ENCODE results near the gene LSM10. TPM values are rescaled to one million over a fixed set of nuclear protein-coding genes. Genes with fewer than 3 reads are reported as not detected.
A peak's percentile ranks its signal among the peaks of the same experiment; 100 is the strongest.

Gene LSM10
- total RNA-seq, 1 donor from 2014 or later, result 57.0 TPM

DNA sequence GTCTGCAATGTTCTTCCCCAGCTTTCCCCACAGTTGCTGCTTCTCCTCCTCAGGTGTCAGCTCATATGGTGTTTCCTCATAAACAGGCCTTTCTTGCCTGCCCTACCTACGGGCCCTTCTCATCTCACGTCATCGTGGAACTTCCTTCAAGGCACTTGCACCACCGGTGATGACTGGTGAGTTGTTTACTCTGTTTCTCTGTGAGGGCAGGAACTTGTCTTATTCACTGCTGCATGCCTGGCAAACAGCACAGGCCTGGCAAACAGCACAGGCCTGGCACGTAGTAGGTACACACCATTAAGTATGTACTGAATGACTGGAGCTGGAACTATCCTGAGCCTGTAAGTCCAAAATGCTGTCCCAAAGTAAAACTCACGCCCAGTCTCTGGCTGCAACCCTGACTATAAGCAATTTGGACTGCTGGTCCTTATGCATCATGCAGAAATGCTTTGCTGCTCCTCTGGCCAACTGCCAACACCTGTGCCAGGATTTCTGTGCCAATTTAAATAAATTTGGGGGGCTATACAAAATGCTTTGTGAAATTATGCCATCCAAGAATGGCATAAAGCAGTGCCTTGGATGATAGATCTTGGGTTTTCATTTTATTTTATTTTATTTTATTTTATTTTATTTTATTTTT lies 37.7 kb downstream of the LSM10 start:
- ATAC-seq (ENCODE audit: poor library complexity) (no peak), DNase-seq (no peak)
- intact Hi-C loops (cut with DNase I), result no loop called here

DNA sequence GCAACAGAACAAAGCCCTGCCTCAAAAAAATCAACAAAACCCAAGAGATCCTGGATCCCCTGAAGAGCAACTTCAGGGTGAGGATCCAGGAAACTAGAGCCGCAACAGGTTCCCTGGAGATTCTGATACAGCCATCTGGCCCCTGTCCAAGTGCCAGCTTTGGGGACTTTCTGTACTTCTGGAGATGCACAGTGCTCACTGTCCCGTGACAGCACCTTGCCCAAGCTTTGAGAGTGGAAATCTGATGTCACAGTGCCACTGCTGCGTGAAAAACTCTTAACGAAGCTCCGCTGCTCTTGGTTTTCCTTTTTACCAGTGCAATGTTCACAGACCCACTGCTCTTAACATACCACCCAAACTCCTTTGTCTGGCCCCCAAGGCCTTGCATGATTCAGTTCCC lies 38.3 kb downstream of the LSM10 start:
- intact Hi-C loops (cut with DNase I), result no loop called here
- DNase-seq, result no peak
- ATAC-seq (ENCODE audit: poor library complexity), result no peak

DNA sequence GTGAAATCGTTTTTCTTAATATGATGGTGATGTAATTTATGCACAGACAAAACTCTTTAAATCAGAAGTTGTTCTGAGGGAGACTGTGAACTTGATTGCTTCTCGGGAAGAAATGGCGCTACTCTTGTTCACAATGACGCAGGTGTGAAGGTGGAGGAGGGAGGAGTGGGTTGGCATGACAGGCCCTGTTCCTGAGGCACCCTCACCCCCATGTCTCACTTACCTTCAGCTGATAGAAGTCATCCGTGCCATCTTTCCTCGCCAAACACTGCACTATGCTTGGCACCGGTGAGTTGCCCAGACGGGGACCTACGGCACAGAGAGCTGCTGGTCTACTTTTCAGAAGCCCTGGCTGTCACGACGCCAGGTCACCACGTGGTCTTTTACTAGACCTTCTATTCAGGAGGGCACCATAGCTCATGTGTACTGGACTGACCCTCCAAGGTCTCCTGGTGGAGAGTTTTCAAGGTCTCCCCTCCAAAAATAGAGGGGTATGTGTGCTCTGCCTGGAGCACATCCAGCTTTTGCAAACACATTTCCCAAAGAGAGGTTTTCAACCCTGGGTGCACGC lies 39.1 kb downstream of the LSM10 start:
- no peak for ATAC-seq (ENCODE audit: poor library complexity)
- DNase-seq, result no peak
- intact Hi-C loops (cut with DNase I), result no loop called here

DNA sequence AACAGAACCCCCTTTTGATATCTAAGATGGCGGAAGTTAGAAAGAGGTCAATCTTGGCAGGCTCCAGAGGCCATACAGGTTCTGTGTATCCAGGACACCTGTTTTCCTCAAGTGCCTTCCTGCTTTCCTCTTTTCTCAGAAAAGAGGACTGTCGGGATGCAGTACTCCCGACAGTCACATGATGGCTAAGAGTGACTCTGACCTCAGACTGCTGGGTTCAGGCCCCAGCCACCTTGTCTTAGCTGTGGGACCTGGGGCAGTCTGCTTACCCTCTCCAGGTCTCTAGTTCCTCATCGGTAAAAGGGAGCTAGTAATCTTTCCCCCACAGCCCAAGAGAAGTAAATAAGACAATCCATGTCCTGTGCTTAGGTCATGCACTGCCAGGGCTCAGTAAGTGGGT lies 41.9 kb downstream of the LSM10 start:
- DNase-seq (no peak), ATAC-seq (ENCODE audit: poor library complexity) (no peak)
- intact Hi-C loops (cut with DNase I), result no loop called here

DNA sequence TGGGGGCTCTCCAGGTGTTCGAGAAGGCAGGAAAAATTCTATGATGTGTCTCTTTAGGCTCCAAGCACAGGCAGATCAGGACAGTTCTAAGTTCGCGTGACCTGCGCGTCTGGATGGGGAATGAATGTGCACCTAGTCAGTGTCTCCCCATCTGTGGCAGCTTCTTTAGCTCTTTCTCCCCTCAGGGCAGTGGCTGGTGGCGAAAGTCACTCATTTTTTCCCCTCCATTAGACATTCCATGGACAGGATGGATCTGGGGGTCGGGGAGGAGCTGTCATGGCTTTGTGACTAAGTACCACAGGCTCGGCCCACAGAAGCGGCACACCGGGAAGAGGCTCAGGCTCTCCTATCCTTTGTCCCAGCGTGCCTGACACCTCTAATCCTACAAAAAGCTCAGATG lies 43.2 kb downstream of the LSM10 start:
- ATAC-seq (ENCODE audit: poor library complexity) (no peak), DNase-seq (no peak)
- intact Hi-C loops (cut with DNase I), result no loop called here

DNA sequence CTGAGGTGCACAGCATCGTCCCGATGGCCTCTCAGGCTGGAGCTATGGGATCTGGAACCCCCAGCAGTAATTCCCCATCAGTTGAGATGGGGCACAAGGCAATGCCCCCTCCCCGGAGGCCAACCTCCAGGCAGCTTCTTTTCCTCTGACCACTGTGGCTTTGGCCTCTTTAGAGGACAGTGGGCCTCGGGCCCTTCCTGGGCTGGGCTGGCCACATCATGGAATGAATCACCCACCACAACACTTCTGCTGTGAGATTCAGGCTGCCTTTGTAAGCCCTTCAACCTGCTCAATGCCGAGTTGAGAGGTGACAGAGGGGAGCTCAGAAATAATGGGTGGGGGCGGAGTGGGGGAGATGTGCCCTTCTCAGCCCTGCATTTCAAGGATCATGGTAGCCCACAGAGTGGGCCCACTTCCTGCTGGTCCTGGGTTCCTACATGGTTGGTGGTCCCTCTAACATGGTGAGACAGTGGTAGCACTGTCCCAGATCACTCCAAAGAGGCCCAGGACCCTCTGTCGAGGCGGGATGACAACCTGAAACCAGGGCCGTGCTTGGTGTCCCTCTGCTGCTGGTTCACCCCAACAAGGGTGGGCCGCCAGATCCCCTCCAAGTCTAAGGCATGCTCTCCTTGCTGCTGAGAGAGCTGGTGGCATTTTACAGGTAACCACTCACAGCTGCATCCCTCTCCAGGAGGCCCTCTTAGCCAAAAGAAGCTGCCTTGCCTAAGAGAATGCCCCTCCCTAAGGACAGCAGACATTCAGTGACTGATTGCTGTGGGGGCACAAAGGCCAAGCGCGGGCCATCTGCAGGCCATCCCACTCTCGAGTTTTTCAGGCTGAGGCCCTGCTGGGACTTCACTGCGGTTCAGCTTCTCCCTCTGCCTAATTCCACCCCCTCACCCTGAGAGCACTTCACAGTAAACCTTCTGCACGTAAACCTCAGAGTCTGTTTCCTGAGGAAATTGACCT lies 44.5 kb downstream of the LSM10 start:
- DNase-seq (no peak), ATAC-seq (ENCODE audit: poor library complexity) (no peak)
- intact Hi-C loops (cut with DNase I), result no loop called here

DNA sequence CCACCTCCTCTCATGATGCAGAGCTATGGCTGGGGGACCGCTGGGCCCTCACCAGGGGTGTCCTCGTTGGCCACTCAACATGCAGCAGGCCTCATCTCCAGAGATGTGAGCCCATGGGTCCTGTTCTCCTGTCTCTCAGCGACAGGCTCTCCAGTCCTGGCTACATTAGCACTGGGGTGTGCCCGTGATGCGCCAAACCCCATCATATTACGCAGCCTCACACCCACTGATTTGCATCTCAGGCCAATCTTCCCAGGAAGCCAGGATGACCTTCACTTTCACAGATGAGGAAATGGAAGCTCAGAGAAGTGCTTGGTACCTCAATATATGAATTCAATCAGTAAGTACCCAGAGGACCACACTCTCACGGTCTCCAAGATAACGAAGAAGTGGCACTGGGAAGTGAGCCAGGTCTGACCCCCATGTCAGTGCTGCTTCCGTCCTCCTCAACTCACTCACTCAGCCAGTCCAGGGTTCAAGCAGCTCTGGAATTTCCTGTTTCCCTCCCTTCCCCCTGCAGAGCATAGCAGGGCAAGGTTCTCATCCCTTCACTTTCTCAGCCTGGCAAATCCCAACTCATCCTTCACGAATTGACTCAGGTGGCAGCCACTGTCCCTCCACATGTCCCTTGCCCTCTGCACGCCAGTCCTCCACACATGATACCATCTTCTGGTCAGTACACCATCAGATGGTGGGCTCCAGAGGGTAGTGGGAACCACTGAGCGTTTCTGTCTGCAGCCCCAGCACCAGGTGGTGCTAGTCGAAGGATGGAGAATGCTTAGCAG lies 45.4 kb downstream of the LSM10 start:
- ATAC-seq (ENCODE audit: poor library complexity) (no peak), DNase-seq (no peak)
- intact Hi-C loops (cut with DNase I), result no loop called here

DNA sequence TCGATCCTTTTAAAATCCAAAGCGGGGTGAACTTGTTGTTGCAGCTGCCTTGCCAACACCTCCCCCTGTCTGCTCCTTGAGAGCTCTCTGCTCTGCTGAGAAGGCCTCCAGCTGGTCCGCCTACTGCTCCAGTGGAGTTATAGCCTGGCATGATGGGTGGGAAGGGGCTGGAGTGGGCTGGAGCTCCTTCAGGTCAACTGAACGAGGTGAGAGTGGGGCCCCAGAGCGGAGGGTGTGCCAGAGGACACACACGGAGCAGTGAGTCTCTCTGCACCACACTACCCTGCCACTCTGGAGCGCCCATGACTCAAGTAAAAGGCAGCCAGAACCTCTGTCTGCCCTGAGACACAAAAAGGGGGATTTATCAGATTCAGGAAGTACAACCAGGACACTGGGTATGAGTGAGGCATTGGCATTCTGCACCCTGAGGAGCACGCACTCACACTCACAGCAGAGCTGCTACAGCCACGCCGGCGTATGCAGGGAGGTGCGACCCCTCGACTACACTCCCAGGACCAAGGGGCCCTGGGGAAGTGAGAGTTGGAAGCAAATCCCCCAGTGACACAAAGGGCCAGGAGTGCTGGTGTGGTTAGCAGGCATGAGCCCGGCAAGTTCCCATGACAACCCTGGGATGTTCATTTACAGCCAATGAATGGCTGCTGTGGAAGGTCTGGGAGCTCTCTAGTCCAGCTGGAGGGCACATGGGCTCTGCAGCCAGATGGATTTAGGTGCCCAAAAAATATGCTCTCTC lies 46.3 kb downstream of the LSM10 start:
- no peak for DNase-seq
- ATAC-seq (ENCODE audit: poor library complexity), result no peak

DNA sequence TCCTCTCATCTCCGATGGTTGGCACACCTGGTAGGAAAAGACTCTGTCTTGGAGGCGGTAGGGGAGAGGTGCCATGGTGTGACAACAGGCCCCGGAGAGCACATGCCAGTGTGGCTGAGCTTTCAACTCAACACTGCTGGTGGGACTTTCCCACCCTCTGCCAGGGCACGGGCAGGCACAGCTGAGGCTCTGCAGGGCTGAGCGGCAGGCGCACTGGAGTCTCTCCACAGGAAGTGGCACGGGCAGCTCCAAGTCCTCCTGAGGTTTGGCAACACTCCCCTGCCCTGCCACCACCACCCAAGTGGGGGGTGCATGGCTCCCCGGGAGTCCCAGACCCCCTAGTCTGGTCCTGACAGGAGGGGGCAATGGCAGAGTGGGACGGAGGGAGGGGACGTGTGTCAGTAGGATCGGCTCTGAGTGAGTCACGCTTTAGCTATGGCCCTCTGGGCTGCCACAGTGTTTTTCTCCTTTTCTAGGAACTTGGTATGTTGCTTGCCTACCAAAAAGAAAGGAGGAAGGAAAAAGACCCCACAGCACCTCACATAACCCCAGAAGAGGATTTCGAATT lies 47.0 kb downstream of the LSM10 start:
- ATAC-seq (ENCODE audit: poor library complexity) (peak; percentile 56), DNase-seq (no peak)
- intact Hi-C loops (cut with DNase I), result no loop called here

More for the DNA sequence above, 46.3 kb downstream of the LSM10 start:
- intact Hi-C loops (cut with DNase I), result no loop called here

DNA sequence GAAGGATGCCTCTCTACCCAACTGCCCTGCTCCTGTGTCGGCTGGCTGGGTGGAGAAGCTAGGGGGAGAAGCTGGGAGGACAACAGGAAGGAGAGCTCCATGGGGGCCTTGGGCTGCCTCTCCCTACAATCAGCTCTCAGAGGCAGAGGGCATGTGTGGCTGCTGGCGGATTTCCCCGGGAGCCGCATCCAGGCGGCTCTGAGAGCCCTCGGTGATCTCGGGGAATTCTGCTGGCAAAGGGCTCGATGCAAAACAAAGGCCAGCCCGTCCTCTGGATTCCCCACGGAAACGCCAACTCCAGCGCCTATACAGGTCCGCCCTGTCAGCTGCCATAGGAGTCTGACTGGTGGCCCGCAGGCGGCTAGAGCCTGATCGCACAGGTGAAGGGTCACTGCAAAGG lies 47.9 kb downstream of the LSM10 start:
- ATAC-seq (ENCODE audit: poor library complexity), result peak; percentile 67
- intact Hi-C loops (cut with DNase I), result no loop called here

DNA sequence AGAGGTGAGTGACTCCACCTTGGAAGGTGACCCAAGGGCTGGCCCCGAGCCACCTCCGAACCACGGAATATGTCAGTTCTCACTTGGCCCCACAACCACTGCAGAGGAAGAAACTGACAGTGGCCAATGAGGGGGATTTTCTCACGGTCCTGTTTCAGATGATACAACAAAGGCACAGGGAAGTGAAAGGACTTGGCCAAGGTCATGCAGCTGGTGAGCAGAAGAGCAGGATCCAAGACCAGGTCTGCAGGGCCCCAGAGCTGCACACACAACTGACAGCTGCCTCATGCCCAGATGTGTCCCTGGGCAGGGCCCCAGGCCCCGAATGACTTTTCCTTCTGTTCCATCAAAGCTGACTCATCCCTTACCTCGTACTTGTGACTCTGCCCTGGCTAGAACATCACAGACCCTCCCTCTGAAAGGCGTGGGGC lies 48.5 kb downstream of the LSM10 start:
- no peak for DNase-seq
- no peak for ATAC-seq (ENCODE audit: poor library complexity)
- intact Hi-C loops (cut with DNase I), result no loop called here

More for the DNA sequence above, 47.9 kb downstream of the LSM10 start:
- DNase-seq, result peak; percentile 57

DNA sequence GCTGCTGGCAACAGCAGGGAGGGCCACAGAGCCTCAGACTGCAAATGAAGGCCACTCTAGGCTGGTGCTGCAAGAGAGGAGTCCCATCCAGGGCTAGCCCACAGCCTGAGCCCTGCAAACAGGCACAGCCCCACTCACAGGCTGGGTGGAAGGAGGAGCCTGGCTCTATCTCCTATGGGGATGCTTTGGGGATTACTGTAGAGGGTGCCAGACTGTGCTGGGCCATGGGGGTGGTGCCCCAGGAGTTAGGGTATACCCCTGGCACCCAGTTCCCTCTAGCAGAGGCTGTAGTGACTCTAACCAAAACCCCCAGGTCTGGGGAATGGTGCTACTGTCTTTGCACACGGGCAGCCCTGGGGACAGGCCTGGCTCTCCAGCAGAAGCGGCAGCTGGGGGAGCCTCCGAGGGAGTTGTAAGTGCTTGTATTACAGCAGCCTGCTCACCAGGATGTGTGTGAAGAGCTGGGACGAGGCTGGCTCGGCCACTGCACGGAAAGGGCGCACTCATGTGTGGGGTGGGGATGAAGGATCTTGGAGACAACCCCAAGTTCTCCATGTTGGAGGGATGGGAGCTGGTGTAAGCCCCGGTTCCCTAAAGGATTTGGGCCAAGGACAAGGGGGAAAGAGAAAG lies 50.9 kb downstream of the LSM10 start:
- DNase-seq, result no peak
- intact Hi-C loops (cut with DNase I), result no loop called here
- no peak for ATAC-seq (ENCODE audit: poor library complexity)

DNA sequence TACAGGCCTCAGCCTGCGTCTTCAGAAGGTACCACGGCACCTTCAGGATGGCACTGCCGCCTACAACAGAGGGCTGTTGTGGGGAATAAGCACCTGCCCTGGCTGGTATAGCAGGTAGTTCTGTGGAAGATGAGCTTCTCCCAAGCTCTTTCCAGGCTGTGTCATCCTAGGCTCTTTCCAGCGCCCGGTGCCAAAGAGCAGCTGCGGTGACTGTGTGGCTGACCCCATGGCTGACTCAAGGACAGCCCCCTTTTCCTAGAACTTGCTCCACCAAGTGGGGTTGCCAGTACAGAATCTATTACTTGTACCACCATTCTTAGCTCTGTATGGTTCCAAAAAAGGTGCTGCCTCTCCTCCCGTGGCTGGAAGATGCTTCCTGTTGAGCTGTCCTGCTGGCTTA lies 52.4 kb downstream of the LSM10 start:
- no peak for ATAC-seq (ENCODE audit: poor library complexity)
- intact Hi-C loops (cut with DNase I), result no loop called here
- no peak for DNase-seq

DNA sequence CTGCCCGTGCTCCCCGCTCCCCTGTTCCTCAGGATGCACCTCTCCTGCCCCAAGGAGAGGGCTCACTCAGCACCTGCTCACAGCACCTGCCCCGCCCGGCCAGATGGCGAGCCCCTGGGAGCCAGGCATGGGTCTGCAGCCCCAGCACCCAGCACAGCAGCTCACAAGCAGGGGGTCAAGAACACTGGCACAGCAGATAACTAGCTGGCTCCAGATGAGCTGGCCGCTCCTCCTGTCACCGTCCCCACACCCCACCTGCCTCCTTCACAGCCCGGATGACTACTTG lies 53.4 kb downstream of the LSM10 start:
- no peak for DNase-seq
- intact Hi-C loops (cut with DNase I), result no loop called here

DNA sequence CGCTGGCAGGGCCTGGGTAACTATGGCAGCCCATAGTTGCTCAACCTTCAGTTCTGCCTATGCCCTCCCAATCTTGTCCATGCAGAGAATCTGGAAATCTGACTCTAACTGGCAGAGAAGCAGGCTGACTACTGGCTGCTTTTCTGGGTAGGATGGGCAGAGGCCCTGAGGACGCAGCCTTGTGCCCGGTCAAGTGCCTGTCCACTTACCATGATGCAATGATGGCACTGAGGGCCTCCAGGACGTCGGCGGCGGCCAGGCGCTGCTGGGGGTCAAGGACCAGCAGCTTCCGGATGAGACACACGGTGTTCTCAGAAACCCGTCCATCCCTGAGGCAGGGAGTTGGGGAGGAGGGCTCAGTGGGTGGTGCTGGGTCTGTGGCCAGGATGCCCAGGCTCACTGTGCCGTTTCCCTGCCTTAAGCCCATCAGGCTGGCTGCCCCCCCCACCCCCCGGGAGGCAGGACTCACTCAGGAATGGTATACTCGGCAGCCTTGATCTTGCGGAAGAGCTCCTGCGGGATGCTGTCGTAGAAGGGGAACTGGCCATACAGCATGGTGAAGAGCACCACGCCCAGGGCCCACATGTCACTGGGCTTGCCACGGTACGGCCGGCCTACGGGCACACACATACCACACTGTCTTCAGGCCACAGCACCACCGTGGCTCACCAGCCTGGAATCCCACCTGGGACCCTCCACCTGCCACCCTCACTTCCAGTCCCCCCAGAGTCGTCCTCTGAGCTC lies 53.9 kb downstream of the LSM10 start:
- DNase-seq (no peak), ATAC-seq (ENCODE audit: poor library complexity) (no peak)
- intact Hi-C loops (cut with DNase I), result no loop called here

More for the DNA sequence above, 53.4 kb downstream of the LSM10 start:
- no peak for ATAC-seq (ENCODE audit: poor library complexity)
